Smooth muscle cell (in vitro differentiated cells): ENCODE measurements around the gene ADCY6. TPM values are rescaled to one million over a fixed set of nuclear protein-coding genes. Genes with fewer than 3 reads are reported as not detected.

Experiments
- DNase-seq: peaks from one replicate; lab custom pipeline; 2025; ENCODE audit not compliant: unreplicated experiment; lab: John Stamatoyannopoulos, UW
- H2AFZ ChIP-seq: fragments of 200-600 bp; sonication (generic); 2 replicates; pipeline ENCODE4 v1.6.0; 2016; ENCODE audit warnings: antibody characterized with exemption, low read depth, mild to moderate bottlenecking
- H3F3A ChIP-seq: fragments of 200-600 bp; sonication (generic); 2 replicates; pipeline ENCODE4 v1.6.0; 2017; ENCODE audit warnings: antibody characterized with exemption, low read depth
- H3K27ac ChIP-seq: fragments of 200-600 bp; sonication (generic); 2 replicates; pipeline ENCODE4 v1.5.1; 2016; ENCODE audit warnings: low read depth, mild to moderate bottlenecking
- H3K27me3 ChIP-seq: fragments of 200-600 bp; sonication (generic); 2 replicates; pipeline ENCODE4 v1.6.1; 2016; ENCODE audit warnings: low read depth, mild to moderate bottlenecking
- H3K36me3 ChIP-seq: fragments of 200-600 bp; sonication (generic); 2 replicates; pipeline ENCODE4 v1.5.1; 2016; ENCODE audit warnings: low read depth
- H3K4me1 ChIP-seq: fragments of 200-600 bp; sonication (generic); 2 replicates; pipeline ENCODE4 v1.5.1; 2016; ENCODE audit warnings: low read depth
- H3K4me2 ChIP-seq: fragments of 200-600 bp; sonication (generic); 2 replicates; pipeline ENCODE4 v1.6.0; 2016; ENCODE audit warnings: mild to moderate bottlenecking
- H3K4me3 ChIP-seq: fragments of 200-600 bp; sonication (generic); 2 replicates; pipeline ENCODE4 v1.5.1; 2016; ENCODE audit warnings: mild to moderate bottlenecking
- H3K79me2 ChIP-seq: fragments of 200-600 bp; sonication (generic); 2 replicates; pipeline ENCODE4 v1.6.0; 2016; ENCODE audit warnings: low read depth, mild to moderate bottlenecking
- H3K9ac ChIP-seq: fragments of 200-600 bp; sonication (generic); 2 replicates; pipeline ENCODE4 v1.6.0; 2016; ENCODE audit warnings: low read depth
- H3K9me3 ChIP-seq: fragments of 200-600 bp; sonication (generic); replicated peaks from 2 replicates; pipeline ENCODE4 v1.5.1; 2016; ENCODE audit warnings: low read depth
- H4K20me1 ChIP-seq: fragments of 200-600 bp; sonication (generic); 2 replicates; pipeline ENCODE4 v1.6.0; 2016; ENCODE audit warnings: low read depth
- WGBS: methylation state at CpG from one replicate; pipeline ENCODE4 v1.1.7; 2016; ENCODE audit warnings: low lambda C conversion rate; 5-methylcytosine and 5-hydroxymethylcytosine counted together
- polyA plus RNA-seq: library from polyadenylated mRNA; unstranded; fragments of >200 nt; fragmentation: Nextera tagmentation; extraction: Ambion mirVana; gene quantifications from 2 replicates; pipeline ENCODE4 v1.2.1, GENCODE V29; 2016
- total RNA-seq: library from RNA; depleted of rRNA; stranded (reverse); fragments of >200 nt; gene quantifications from 2 replicates; pipeline ENCODE4 v1.2.3, GENCODE V29; 2014
- TF ChIP-seq, protein P1 (sequence below): fragments of 200-600 bp; sonication (generic); IDR thresholded peaks from 2 replicates; pipeline ENCODE4 v1.5.1; 2017; ENCODE audit warnings: borderline replicate concordance, mild to moderate bottlenecking, antibody characterized with exemption; ENCODE audit not compliant: insufficient read depth, poor library complexity, severe bottlenecking

The ADCY6 gene
- total and polyA plus RNA-seq, 2 experiments from 2014 or later, result 21.5 to 23.4 TPM

DNA sequence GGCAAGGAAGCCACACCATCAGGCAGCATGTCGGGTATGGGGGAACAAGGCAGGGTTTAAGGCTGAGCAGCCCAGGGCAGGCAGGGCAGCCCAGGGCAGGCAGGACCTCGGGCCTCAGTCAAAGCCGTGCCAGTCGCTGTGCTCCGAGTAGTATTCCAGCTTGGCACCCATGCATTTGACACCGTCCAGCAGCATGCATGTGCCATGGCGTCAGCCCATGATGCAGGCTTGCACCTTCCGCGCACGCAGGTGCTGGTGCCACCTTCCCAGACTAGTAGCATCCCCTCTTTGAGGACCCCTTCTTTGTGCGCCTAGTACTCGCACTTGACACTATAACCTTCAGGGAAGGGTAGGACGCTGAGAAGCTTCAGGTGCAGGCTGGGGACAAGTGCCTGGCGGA lies 11.6 kb upstream of the ADCY6 start:
- no peak overlapping the region for H3K4me2 ChIP-seq
- 91% methylated on average over 14 of the region's 14 CpGs for WGBS
- H3F3A ChIP-seq, result no peaks in the 10 kb centered on the region
- no peaks in the 10 kb centered on the region for H4K20me1 ChIP-seq
- no peaks in the 10 kb centered on the region for H3K4me1 ChIP-seq
- DNase-seq, result no peak
- H3K9me3 ChIP-seq, result no peaks in the 10 kb centered on the region
- H2AFZ ChIP-seq, result no peak overlapping the region
- H3K4me3 ChIP-seq, result no peak overlapping the region
- no peak overlapping the region for H3K27ac ChIP-seq
- no peaks in the 10 kb centered on the region for H3K36me3 ChIP-seq
- no peak overlapping the region for H3K9ac ChIP-seq
- H3K79me2 ChIP-seq, result no peaks in the 10 kb centered on the region
- TF ChIP-seq, protein P1, sequence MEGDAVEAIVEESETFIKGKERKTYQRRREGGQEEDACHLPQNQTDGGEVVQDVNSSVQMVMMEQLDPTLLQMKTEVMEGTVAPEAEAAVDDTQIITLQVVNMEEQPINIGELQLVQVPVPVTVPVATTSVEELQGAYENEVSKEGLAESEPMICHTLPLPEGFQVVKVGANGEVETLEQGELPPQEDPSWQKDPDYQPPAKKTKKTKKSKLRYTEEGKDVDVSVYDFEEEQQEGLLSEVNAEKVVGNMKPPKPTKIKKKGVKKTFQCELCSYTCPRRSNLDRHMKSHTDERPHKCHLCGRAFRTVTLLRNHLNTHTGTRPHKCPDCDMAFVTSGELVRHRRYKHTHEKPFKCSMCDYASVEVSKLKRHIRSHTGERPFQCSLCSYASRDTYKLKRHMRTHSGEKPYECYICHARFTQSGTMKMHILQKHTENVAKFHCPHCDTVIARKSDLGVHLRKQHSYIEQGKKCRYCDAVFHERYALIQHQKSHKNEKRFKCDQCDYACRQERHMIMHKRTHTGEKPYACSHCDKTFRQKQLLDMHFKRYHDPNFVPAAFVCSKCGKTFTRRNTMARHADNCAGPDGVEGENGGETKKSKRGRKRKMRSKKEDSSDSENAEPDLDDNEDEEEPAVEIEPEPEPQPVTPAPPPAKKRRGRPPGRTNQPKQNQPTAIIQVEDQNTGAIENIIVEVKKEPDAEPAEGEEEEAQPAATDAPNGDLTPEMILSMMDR, result no peak
- H3K27me3 ChIP-seq, result no peaks in the 10 kb centered on the region

DNA sequence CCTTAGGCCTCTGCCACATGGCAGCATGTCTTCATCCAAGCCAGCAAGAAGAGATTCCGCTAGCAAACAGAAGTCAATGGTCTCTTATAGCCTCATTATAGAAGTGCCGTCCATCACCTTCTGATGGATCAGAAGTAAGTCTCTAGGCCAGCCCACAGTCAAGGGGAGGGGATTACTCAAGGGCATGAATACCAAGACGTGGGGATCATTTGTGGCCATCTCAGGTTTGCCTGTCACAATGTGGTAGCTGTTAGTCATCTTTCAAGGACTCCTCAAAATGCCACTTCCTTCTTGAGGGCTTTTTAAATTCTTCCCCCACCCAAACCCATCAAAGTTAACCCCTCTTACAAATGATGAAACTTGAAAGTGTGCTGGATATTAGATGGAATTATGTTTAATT lies 8.1 kb upstream of the ADCY6 start:
- no peak overlapping the region for H3K4me2 ChIP-seq
- H3K9me3 ChIP-seq, result no peaks in the 10 kb centered on the region
- TF ChIP-seq, protein P1, result no peak
- no peak overlapping the region for H2AFZ ChIP-seq
- no peaks in the 10 kb centered on the region for H4K20me1 ChIP-seq
- no peak overlapping the region for H3K27ac ChIP-seq
- WGBS, result 54% methylated on average over 3 of the region's 3 CpGs
- no peak overlapping the region for H3K9ac ChIP-seq
- H3F3A ChIP-seq, result no peaks in the 10 kb centered on the region
- no peaks in the 10 kb centered on the region for H3K4me1 ChIP-seq
- no peaks in the 10 kb centered on the region for H3K27me3 ChIP-seq
- DNase-seq, result no peak
- H3K4me3 ChIP-seq, result no peak overlapping the region
- no peaks in the 10 kb centered on the region for H3K79me2 ChIP-seq
- H3K36me3 ChIP-seq, result no peaks in the 10 kb centered on the region

DNA sequence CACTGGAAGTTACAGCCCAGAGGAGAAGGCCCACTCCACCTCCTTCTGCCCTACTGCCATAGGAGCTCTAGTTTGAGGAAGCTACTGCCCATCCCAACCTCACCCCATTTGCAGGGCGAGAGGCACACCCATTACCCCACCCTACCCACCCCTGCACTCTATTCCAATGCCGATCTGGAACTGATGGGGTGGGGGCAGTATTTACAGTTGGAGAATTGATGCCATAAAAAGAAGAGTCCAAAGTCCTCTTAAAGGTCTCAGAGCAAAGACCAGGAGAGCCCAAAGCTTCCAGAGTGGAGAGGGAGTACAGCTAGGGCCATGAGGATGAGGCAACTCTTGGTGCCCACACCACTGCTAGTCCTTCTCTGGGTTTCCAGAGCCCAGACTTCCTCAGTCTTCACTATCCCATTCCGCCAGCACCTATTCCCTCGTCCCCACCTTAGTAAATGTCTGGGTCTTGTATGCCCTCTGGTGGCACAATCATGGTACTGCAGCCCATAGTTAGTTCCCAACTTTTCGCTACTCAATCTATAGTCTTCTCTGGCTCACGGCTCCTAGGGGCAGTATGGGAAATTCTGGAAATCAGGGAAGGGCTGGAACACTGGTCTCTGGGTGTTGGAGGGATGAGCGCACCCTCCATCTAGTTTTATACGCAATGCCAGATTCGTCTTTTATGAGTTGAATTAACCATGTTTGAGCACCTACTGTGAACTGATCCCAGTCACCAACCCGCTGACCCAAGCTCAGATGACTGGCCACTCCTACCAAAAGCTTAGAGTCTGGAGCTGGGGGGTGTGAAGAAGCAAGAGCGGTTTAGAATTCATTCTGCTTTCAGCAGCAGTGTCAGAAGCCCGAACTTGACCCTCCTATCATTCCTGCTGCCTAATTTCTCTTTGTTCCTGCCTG lies 6.9 kb upstream of the ADCY6 start:
- H3F3A ChIP-seq, result no peaks in the 10 kb centered on the region
- no peak overlapping the region for H3K27ac ChIP-seq
- TF ChIP-seq, protein P1, result peak; percentile 97
- no peaks in the 10 kb centered on the region for H3K36me3 ChIP-seq
- H3K9me3 ChIP-seq, result no peaks in the 10 kb centered on the region
- H3K9ac ChIP-seq, result no peak overlapping the region
- H3K79me2 ChIP-seq, result no peaks in the 10 kb centered on the region
- H4K20me1 ChIP-seq, result no peaks in the 10 kb centered on the region
- WGBS, result 19% methylated on average over 12 of the region's 12 CpGs
- no peak overlapping the region for H3K4me3 ChIP-seq
- H3K4me1 ChIP-seq, result no peaks in the 10 kb centered on the region
- DNase-seq, result peak; percentile 28
- no peak overlapping the region for H2AFZ ChIP-seq
- no peak overlapping the region for H3K4me2 ChIP-seq
- H3K27me3 ChIP-seq, result no peaks in the 10 kb centered on the region
